Loucy (cell line): ENCODE results near the gene SLC51A.
"Not testable (repeated sequence)": the region's sequence is repeated elsewhere in the genome, so short reads cannot be mapped to it uniquely, and the experiment has no call there.

Source experiments
- H2AFZ ChIP-seq: fragments of 200-600 bp; sonication (generic); 2 replicates; pipeline ENCODE4 v1.6.0; 2016; ENCODE audit warnings: antibody characterized with exemption, mild to moderate bottlenecking, low read length, moderate library complexity
- H3F3A ChIP-seq: fragments of 200-600 bp; 2 replicates; pipeline ENCODE4 v1.6.0; 2016; ENCODE audit warnings: antibody characterized with exemption, low read depth, mild to moderate bottlenecking
- H3K27me3 ChIP-seq: fragments of 200-600 bp; sonication (generic); 2 replicates; pipeline ENCODE4 v1.6.1; 2014; ENCODE audit warnings: low read length, mild to moderate bottlenecking; ENCODE audit not compliant: insufficient read depth, poor library complexity, severe bottlenecking
- H3K36me3 ChIP-seq: fragments of 200-600 bp; sonication (generic); 2 replicates; pipeline ENCODE4 v1.6.1; 2016; ENCODE audit warnings: low read length; ENCODE audit not compliant: insufficient read depth
- H3K4me1 ChIP-seq: fragments of 200-600 bp; sonication (generic); 2 replicates; pipeline ENCODE4 v1.5.1; 2014; ENCODE audit warnings: low read length, mild to moderate bottlenecking; ENCODE audit not compliant: insufficient read depth, poor library complexity, severe bottlenecking
- H3K4me2 ChIP-seq: fragments of 200-600 bp; sonication (generic); 2 replicates; pipeline ENCODE4 v1.6.0; 2014; ENCODE audit warnings: antibody characterized with exemption, low read length, low read depth, mild to moderate bottlenecking; ENCODE audit not compliant: poor library complexity, severe bottlenecking
- H3K4me3 ChIP-seq: fragments of 200-600 bp; sonication (generic); 2 replicates; pipeline ENCODE4 v1.5.1; 2014; ENCODE audit warnings: low read length, mild to moderate bottlenecking, mixed read lengths; ENCODE audit not compliant: poor library complexity, severe bottlenecking
- H3K79me2 ChIP-seq: fragments of 200-600 bp; sonication (generic); 2 replicates; pipeline ENCODE4 v1.6.1; 2014; ENCODE audit warnings: low read length; ENCODE audit not compliant: insufficient read depth
- H3K9ac ChIP-seq: fragments of 200-600 bp; sonication (generic); 2 replicates; pipeline ENCODE4 v1.6.0; 2014; ENCODE audit warnings: mild to moderate bottlenecking, low read depth, low read length, moderate library complexity; ENCODE audit not compliant: poor library complexity, severe bottlenecking
- H3K9me2 ChIP-seq: fragments of 200-600 bp; sonication (generic); replicated peaks from 2 replicates; pipeline ENCODE4 v1.6.1; 2016; ENCODE audit warnings: low read depth, low read length, mixed read lengths
- H3K9me3 ChIP-seq: fragments of 200-600 bp; sonication (generic); 2 replicates; pipeline ENCODE4 v1.6.1; 2014; ENCODE audit warnings: mild to moderate bottlenecking, antibody characterized with exemption, low read length, low read depth; ENCODE audit not compliant: insufficient read depth
- H4K20me1 ChIP-seq: fragments of 200-600 bp; sonication (generic); 2 replicates; pipeline ENCODE4 v1.6.0; 2014; ENCODE audit warnings: antibody characterized with exemption, low read length, mild to moderate bottlenecking; ENCODE audit not compliant: insufficient read depth, poor library complexity, severe bottlenecking
- EZH2phosphoT487 ChIP-seq: fragments of 200-600 bp; IDR thresholded peaks from 2 replicates; pipeline ENCODE4 v1.6.1; 2018; ENCODE audit warnings: antibody characterized with exemption, mild to moderate bottlenecking, moderate library complexity, borderline replicate concordance
- TF ChIP-seq, protein P1 (sequence below): fragments of 200-600 bp; sonication (generic); conservative IDR thresholded peaks from 2 replicates; pipeline ENCODE4 v1.5.1; 2014; ENCODE audit warnings: mild to moderate bottlenecking, antibody characterized with exemption, low read length

SLC51A gene

GRCh38 chr3:196207159-196207832 is 9.0 kb upstream of the SLC51A start:
- H3K4me2 ChIP-seq, result no peak overlapping the region
- H3K4me1 ChIP-seq, result no peaks in the 10 kb centered on the region
- H3K27me3 ChIP-seq, result no peaks in the 10 kb centered on the region
- H3F3A ChIP-seq, result no peaks in the 10 kb centered on the region
- no peaks in the 10 kb centered on the region for H3K9me2 ChIP-seq
- H2AFZ ChIP-seq, result no peak overlapping the region
- no peaks in the 10 kb centered on the region for H4K20me1 ChIP-seq
- H3K4me3 ChIP-seq, result no peak overlapping the region
- no peaks in the 10 kb centered on the region for H3K36me3 ChIP-seq
- TF ChIP-seq, protein P1, sequence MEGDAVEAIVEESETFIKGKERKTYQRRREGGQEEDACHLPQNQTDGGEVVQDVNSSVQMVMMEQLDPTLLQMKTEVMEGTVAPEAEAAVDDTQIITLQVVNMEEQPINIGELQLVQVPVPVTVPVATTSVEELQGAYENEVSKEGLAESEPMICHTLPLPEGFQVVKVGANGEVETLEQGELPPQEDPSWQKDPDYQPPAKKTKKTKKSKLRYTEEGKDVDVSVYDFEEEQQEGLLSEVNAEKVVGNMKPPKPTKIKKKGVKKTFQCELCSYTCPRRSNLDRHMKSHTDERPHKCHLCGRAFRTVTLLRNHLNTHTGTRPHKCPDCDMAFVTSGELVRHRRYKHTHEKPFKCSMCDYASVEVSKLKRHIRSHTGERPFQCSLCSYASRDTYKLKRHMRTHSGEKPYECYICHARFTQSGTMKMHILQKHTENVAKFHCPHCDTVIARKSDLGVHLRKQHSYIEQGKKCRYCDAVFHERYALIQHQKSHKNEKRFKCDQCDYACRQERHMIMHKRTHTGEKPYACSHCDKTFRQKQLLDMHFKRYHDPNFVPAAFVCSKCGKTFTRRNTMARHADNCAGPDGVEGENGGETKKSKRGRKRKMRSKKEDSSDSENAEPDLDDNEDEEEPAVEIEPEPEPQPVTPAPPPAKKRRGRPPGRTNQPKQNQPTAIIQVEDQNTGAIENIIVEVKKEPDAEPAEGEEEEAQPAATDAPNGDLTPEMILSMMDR, result no peak
- no peak for TF ChIP-seq EZH2phosphoT487
- no peaks in the 10 kb centered on the region for H3K79me2 ChIP-seq
- H3K9me3 ChIP-seq, result no peaks in the 10 kb centered on the region
- H3K9ac ChIP-seq, result no peak overlapping the region

DNA sequence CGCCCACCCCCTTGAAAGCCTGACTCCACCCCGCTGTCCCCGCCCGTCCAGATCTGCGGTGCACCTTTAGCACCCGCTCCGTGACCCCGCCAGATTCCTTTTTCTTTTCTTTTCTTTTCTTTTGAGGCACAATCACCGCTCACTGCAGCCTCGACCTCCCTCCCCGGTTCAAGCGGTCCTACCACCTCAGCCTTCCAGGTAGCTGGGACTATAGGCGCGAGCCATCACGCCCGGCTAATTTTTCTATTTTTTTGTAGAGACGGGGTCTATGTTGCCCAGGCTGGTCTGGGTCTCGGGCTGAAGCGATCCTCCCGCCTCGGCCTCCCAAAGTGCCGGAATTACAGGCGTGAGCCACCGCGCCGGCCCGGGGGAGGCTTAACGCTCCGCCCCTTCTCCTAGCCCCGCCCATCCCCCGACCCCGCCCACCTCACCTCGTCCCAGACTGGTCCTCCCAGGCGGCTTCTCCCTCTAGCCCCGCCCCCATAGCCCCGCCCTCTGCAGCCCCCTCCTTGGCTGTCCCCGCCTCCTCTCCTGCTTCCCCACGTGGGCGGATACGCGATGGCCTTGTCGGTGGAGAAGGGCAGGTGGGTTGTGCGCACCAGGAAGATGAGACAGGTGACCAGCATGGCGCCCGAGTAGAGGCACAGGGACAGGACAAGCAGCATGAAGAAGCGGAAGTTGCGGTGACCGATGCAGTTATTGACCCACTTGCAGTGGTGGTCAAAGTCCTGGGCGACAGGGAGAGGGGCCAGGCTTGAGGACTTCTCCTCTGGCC is 8.3 kb upstream of the SLC51A start:
- no peaks in the 10 kb centered on the region for H3K79me2 ChIP-seq

DNA sequence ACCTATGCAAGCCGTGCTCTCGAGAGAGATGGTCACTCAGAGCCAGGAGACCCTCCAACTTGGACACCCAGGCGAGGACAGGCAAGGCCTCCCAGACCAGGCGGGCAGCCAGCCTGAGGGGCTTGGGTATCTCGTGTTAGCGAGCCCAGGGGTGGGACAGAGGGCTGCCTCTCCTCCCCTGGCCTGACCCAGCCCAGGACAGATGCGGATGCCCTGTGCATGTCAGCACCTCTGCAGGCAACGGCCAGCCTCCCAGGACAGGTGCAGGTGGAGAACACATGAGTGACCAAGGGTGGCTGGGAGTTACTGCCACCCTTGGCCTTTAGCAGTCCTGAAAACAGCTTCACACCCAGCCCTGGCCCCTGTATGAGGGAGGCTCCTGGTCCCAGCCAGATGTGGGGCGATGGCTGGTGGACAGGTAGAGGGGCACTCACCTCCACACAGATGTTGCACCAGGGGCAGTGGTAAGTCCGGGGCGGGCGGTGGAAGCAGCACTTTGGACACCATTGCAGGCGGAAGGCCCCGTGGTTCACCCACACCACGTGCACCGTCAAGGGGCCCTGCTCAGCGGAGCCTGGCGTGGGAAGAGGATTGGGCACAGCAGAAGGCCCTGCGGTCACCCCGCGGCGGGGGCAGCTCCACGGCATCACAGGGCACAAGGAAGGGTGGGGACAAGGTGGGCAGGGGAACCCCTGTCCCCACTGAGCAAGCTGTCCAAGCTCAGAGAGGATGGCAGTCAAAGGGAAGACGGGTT is 7.2 kb upstream of the SLC51A start:
- no peak overlapping the region for H2AFZ ChIP-seq
- no peak overlapping the region for H3K4me2 ChIP-seq
- no peak overlapping the region for H3K4me3 ChIP-seq
- no peaks in the 10 kb centered on the region for H3K9me2 ChIP-seq
- no peaks in the 10 kb centered on the region for H3K79me2 ChIP-seq
- TF ChIP-seq, protein P1, result no peak
- no peak for TF ChIP-seq EZH2phosphoT487
- H3K9me3 ChIP-seq, result no peaks in the 10 kb centered on the region
- no peaks in the 10 kb centered on the region for H3K36me3 ChIP-seq
- H4K20me1 ChIP-seq, result no peaks in the 10 kb centered on the region
- H3K27me3 ChIP-seq, result no peaks in the 10 kb centered on the region
- H3F3A ChIP-seq, result no peaks in the 10 kb centered on the region
- no peak overlapping the region for H3K9ac ChIP-seq
- no peaks in the 10 kb centered on the region for H3K4me1 ChIP-seq

More for the DNA sequence above, 8.3 kb upstream of the SLC51A start:
- Histone ChIP-seq H4K20me1 (no peaks in the 10 kb centered on the region), H2AFZ (no peak overlapping the region), H3K9ac (no peak overlapping the region), H3K9me2 (no peaks in the 10 kb centered on the region), H3K4me1 (no peaks in the 10 kb centered on the region), H3K4me2 (no peak overlapping the region), H3K9me3 (no peaks in the 10 kb centered on the region), H3F3A (no peaks in the 10 kb centered on the region), H3K4me3 (no peak overlapping the region), H3K27me3 (no peaks in the 10 kb centered on the region), H3K36me3 (no peaks in the 10 kb centered on the region)
- no peak for TF ChIP-seq EZH2phosphoT487
- TF ChIP-seq, protein P1, result no peak

DNA sequence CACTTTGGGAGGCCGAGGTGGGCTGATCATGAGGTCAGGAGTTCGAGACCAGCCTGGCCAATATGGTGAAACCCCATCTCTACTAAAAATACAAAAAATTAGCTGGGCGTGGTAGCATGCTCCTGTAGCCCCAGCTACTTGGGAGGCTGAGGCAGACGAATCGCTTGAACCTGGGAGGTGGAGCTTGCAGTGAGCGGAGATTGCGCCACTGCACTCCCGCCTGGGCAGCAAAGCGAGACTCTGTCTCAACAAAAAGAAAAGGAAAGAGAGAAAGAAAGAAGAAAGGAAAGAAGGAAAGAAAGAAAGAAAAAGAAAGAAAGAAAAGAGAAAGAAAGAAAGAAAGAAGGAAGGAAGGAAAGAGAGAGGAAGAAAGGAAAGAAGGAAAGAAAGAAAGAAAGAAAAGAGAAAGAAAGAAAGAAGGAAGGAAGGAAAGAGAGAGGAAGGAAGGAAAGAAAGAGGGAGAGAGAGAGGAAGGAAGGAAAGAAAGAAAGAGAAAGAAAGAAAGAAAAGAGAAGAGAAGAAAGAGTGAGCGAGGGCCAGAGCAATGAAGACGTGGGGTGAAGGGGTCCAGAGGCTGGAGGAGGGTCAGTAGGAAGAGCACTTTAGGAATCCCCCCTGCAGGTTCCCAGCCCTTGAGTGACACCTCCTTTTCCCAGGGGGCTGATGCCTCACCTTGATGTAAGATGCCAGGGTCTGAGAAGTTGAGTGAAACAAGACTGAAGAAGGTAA is 6.2 kb upstream of the SLC51A start:
- not testable (repeated sequence) for H3K4me2 ChIP-seq, H3F3A ChIP-seq, H3K79me2 ChIP-seq, H3K9ac ChIP-seq, H3K36me3 ChIP-seq, H4K20me1 ChIP-seq, H3K4me3 ChIP-seq, H3K9me2 ChIP-seq, H3K9me3 ChIP-seq, H2AFZ ChIP-seq, H3K4me1 ChIP-seq, H3K27me3 ChIP-seq
